Measurements from ENCODE around the gene DOHH. TPM values are rescaled to one million over a fixed set of nuclear protein-coding genes. Genes with fewer than 3 reads are reported as not detected.

DOHH gene
- total RNA-seq, 2 donors from 2014 or later, result 12.3 to 13.5 TPM

DNA sequence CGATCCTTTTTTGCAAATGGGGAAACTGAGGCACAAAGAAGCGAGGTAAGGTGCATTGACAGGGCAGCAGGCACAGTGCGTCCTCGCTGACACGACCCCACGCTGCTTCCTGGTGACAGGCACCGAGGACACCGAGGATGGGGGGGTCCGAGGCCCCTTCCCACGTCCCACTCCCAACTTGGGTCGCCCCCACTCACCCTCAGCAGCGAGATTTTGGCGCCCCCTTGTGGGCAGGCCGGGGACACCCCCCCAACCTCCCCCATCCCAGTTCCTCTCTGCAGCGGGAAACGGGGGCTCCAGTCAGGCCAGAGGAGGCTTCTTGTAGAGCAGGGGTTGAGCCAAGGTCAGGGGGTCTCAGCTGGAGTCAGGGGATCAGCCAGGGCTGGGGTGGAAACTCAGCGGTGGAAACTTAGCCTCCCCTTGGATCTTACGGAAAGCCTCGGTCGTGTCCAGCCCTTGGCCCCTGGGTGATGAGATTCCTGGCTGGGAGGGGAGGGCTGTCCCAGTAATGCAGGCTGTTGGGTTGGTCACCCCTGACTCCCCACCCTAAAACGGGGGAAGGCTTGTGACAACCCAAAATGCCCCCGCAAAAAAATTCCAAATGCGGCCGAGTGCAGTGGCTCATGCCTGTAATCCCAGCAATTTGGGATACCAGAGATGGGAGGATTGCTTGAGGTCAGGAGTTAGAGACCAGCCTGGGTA, 28.4 kb downstream of the DOHH start:
- H3K4me3 Mint-ChIP-seq, result no peak overlapping the region
- H3K27ac Mint-ChIP-seq, result no peak overlapping the region
- peaks cover 0 to 2% of the 10 kb centered on the region in 2 donors for H3K9me3 Mint-ChIP-seq
- ATAC-seq (replicated peaks in 1 of 2), result peak; percentile 46 to 52
- H3K27me3 Mint-ChIP-seq (ENCODE audit: low read depth), result no peaks in the 10 kb centered on the region
- H3K4me1 Mint-ChIP-seq (ENCODE audit: low read depth), result no peaks in the 10 kb centered on the region
- DNase-seq, result peak; percentile 36 to 59
- H3K36me3 Mint-ChIP-seq (ENCODE audit: insufficient read depth in 2 of 2), result no peaks in the 10 kb centered on the region

DNA sequence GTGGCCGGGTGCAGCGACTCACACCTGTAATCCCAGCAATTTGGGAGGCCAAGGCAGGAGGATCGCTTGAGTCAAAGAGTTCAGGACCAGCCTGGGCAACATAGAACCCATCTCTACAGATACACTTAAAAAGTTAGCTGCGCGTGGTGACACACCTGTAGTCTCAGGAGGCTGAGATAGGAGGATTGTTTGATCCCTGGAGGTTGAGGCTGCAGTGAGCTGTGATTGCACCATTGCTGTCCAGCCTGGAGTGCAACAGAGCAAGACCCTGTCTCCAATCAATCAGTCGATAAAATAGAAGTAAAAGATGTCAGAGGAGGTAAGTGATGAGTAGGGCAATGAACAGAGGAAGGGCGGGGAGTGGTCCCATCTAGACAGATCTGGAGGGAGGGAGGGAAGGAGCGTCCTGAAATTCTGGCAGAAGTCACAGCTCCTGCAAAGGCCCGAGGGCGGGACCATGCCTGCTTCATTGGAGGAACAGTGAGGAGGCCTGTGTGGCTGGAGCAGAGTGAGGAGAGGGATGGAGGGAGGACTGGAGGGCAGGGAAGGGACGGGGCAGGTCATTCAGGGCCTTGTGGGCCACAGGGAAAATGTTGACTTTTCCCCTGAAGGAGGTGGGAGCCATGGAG, 29.9 kb downstream of the DOHH start:
- DNase-seq (no peak), ATAC-seq (replicated peaks in 1 of 2) (peak in 1 of 2 donors; percentile 14)
- Mint-ChIP-seq H3K27ac (no peak overlapping the region), H3K27me3 (ENCODE audit: low read depth) (no peaks in the 10 kb centered on the region), H3K9me3 (peaks cover 0 to 2% of the 10 kb centered on the region in 2 donors), H3K4me1 (ENCODE audit: low read depth) (no peaks in the 10 kb centered on the region), H3K36me3 (ENCODE audit: insufficient read depth in 2 of 2) (no peaks in the 10 kb centered on the region), H3K4me3 (no peak overlapping the region)

DNA sequence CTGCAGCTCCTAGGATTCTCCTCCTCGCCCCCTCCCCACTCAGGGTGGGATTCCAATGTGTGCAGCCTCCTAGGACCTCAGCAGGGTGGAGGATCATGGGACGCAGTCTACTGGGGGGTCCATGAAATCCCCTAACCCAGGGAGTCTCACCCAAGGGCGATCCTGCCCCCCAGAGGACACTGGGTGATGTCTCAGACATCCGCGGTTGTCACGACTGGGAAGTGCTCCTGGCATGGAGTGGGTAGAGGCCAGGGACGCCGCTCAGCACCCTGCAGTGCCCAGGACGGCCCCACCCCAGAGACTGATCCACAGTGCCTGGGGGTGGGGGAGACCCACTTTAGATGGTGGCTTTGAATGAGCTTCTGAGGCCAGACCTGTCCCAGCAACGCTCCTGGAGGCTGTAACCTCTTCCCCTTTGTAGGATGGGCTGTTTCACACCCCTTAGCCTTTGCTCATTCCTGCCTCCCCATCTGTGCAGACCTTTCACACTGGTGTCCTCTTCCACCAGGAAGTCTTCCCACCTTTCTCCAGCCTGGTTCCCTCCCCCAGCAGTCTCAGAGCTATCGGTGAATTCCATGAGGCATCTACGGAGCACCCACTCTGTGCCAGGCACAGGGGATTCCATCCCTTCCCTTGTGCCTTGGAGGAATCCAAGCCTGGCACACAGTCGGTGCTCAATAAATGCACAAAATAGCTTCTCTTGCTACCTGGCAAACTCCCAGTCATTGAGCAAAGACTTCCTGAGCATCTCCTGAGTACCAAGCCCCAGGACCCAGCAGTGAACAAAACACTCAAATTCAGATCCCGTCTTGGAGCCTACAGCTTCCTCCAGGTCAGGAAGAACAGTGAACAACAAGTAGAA, 30.6 kb downstream of the DOHH start:
- no peaks in the 10 kb centered on the region for H3K27me3 Mint-ChIP-seq (ENCODE audit: low read depth)
- H3K4me3 Mint-ChIP-seq, result no peak overlapping the region
- H3K9me3 Mint-ChIP-seq, result peaks cover 0 to 2% of the 10 kb centered on the region in 2 donors
- ATAC-seq (replicated peaks in 1 of 2) (peak in 1 of 2 donors; percentile 16), DNase-seq (no peak)
- no peaks in the 10 kb centered on the region for H3K36me3 Mint-ChIP-seq (ENCODE audit: insufficient read depth in 2 of 2)
- H3K27ac Mint-ChIP-seq, result no peak overlapping the region
- no peaks in the 10 kb centered on the region for H3K4me1 Mint-ChIP-seq (ENCODE audit: low read depth)

DNA sequence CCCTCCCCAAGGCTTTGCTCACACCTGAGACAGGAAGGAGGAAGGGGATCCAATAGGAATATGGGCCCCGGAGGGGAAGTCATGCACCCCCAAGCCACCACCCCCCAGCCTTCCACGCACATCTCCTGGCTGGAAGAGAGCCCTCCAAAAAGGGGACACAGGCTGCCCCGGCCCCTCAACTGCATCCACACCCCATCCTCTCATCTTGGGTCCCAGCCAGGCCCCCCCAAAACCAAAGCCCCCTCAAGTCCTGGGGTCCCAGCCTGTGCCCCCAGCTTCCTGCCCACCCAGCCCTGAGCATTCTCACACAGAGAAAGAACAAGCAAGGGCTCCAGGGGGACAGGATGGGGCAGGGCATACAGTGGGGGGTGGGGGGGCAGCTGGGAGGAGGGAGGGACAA, 32.3 kb downstream of the DOHH start:
- ATAC-seq (replicated peaks in 1 of 2), result no peak
- peaks cover 0 to 2% of the 10 kb centered on the region in 2 donors for H3K9me3 Mint-ChIP-seq
- H3K4me3 Mint-ChIP-seq, result no peak overlapping the region

DNA sequence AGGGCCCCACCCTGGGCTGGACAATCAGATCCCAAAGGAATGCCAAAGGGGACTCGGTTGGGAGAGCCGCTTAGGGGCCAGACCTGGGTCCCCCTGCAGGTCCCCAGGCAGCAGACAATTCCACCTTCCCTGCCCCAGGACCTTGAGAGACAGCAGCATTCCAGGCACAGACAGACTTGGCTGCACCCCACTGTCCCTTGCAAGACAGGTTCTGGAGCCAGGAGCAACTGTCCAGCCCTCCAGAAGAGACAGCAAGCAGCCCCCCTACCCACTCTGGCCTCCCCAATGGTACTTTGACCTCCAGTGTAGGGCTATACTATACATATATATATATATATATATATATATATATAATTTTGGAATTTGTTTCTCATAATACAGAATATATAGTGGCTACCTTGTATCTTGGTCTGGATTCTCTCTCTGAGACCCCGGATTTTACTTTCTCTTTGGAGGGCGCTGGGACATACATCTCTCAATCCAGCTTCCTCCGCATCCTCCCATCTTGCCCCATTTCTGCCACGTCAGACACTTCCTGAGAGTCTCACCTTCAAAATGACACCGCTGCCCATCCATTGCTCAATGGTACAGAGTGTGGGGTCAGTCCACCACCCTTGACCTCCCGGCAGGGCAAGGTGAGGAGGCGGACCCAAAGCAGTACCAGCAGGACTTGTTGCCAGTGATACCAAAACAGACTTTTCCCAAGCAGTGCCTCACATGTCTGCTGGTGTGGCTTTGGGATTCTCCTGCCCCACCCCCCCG, 32.9 kb downstream of the DOHH start:
- Mint-ChIP-seq H3K27ac (no peak overlapping the region), H3K36me3 (ENCODE audit: insufficient read depth in 2 of 2) (no peaks in the 10 kb centered on the region), H3K4me3 (no peak overlapping the region), H3K27me3 (ENCODE audit: low read depth) (no peaks in the 10 kb centered on the region), H3K4me1 (ENCODE audit: low read depth) (no peaks in the 10 kb centered on the region), H3K9me3 (peaks cover 0 to 2% of the 10 kb centered on the region in 2 donors)
- ATAC-seq (replicated peaks in 1 of 2), result no peak
- no peak for DNase-seq

More for the DNA sequence above, 32.3 kb downstream of the DOHH start:
- DNase-seq, result no peak
- H3K27me3 Mint-ChIP-seq (ENCODE audit: low read depth), result no peaks in the 10 kb centered on the region
- H3K27ac Mint-ChIP-seq, result no peak overlapping the region
- H3K36me3 Mint-ChIP-seq (ENCODE audit: insufficient read depth in 2 of 2), result no peaks in the 10 kb centered on the region
- H3K4me1 Mint-ChIP-seq (ENCODE audit: low read depth), result no peaks in the 10 kb centered on the region

DNA sequence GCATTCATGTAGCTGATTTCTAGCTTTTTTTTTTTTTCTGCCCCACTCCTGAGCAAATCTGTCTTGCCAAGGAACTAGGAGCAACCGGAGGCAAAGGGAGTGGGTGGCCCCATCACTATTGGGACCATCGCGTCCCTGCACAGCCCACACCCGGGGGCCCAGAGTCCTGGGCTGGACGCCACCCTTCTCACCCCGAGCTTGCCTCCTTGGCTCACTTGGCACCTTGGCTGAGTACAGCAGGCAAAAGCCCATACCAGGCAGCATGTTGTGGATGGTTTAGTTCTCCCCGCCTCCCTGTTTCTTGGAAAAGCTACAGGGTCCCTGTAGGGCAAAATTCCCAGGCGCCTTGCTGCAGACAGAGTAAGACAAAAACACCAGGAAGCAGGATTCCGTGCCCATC, 33.8 kb downstream of the DOHH start:
- no peaks in the 10 kb centered on the region for H3K36me3 Mint-ChIP-seq (ENCODE audit: insufficient read depth in 2 of 2)
- H3K27me3 Mint-ChIP-seq (ENCODE audit: low read depth), result no peaks in the 10 kb centered on the region
- H3K4me3 Mint-ChIP-seq, result no peak overlapping the region
- H3K4me1 Mint-ChIP-seq (ENCODE audit: low read depth), result no peaks in the 10 kb centered on the region
- no peak overlapping the region for H3K27ac Mint-ChIP-seq
- DNase-seq (no peak), ATAC-seq (replicated peaks in 1 of 2) (no peak)
- H3K9me3 Mint-ChIP-seq, result peaks cover 0 to 2% of the 10 kb centered on the region in 2 donors

DNA sequence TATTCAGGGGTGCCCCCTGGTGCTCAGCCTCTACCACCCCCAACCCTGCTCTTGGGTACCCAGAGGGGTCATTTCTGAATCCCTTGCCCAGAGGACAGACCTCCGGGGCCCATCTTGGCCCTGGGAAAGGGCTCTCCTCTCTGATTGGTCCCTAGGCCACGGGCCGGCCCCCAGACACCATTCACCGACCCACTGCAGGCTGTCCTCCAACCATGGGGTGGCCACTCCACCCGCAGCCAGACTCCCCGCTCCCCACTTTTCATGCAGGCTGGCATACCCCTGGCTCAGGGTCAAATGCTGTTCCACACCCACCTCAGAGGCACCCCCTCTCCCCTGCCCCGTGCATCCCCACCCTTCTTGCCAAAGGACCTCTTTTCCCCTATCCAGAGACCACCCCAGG, 34.9 kb downstream of the DOHH start:
- Mint-ChIP-seq H3K36me3 (ENCODE audit: insufficient read depth in 2 of 2) (no peaks in the 10 kb centered on the region), H3K27ac (no peak overlapping the region), H3K27me3 (ENCODE audit: low read depth) (no peaks in the 10 kb centered on the region), H3K4me1 (ENCODE audit: low read depth) (no peaks in the 10 kb centered on the region), H3K4me3 (no peak overlapping the region), H3K9me3 (peaks cover 0 to 2% of the 10 kb centered on the region in 2 donors)
- DNase-seq (no peak), ATAC-seq (replicated peaks in 1 of 2) (peak in 1 of 2 donors; percentile 9)

DNA sequence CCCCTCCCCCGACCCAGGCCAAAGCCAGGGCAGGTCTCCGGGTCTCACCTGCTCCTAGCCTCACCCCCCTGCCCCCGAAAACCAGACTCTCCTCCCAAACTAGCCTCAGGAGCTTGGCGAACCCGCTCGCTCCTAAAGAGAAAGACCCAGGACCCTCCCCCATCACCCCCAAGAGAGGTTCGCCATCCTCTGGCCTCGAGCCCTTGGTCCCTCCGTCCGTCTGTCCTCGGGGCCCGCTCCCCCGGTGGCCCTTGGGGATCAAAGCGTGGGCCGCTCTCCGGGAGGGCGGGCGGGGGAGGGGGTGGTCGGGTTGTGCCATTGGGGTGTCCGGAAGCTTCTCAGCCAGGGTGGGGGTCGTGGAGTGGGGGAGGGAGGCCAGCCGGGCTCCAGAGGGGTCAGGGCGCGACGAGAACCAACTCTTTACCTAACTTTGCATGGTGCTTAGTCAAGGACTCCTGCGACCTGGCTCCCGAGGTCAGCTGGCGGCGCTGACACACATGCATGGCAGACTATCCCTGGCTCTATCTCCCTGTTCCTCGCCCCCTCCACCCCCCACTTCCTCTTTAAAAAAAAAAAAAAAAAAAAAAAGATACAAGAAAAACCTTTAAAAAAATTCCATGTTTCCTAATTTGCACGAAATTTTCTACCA, 35.8 kb downstream of the DOHH start:
- H3K36me3 Mint-ChIP-seq (ENCODE audit: insufficient read depth in 2 of 2), result no peaks in the 10 kb centered on the region
- ATAC-seq (replicated peaks in 1 of 2), result no peak
- peaks cover 0 to 2% of the 10 kb centered on the region in 2 donors for H3K9me3 Mint-ChIP-seq
- no peak overlapping the region for H3K27ac Mint-ChIP-seq
- no peak overlapping the region for H3K4me3 Mint-ChIP-seq
- no peaks in the 10 kb centered on the region for H3K27me3 Mint-ChIP-seq (ENCODE audit: low read depth)
- DNase-seq, result no peak
- no peaks in the 10 kb centered on the region for H3K4me1 Mint-ChIP-seq (ENCODE audit: low read depth)

DNA sequence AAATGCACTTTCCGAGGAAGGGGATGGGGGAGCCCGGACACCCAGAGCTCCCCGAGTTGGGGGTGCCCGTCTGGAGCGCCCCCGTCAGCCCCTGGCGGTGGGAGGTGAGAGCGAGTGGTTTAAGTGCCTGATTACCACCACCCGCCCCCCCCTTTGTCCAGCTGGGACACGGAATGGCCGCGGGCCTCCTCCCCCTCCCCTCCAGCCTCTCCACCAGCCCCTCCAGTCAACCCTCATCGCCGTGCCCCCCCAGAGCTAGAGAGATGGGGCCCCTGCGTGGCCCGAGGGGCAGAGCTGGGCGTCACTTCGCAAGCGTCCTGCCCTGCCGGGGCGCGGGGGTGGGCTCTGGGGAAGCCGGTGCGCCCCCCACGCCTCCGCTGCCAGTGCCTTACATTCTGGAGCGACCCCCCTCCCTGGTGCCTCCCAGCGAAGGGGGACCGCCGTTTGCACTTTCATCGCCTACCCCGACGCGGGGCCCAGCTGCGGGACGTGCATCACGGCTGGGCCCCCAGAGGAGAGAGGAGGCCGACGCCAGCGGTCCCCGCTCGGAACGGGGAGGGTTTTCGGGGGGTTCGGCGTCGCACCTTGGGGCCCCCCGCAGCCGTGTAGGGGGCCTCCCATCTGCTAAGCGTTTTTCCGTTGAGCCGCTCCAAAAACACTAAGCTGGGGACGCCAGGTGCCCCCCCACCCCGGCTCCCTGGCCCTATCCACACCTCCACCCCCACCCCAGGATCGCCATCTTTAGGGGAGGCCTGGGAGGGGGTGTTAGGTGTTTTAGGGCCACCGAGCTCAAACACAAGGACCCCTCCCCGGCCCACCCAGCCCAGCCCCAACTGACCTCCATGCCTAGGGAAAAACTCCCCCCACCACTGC, 36.5 kb downstream of the DOHH start:
- Mint-ChIP-seq H3K36me3 (ENCODE audit: insufficient read depth in 2 of 2) (no peaks in the 10 kb centered on the region), H3K4me1 (ENCODE audit: low read depth) (no peaks in the 10 kb centered on the region), H3K27me3 (ENCODE audit: low read depth) (no peaks in the 10 kb centered on the region), H3K9me3 (peaks cover 0 to 2% of the 10 kb centered on the region in 2 donors), H3K27ac (no peak overlapping the region), H3K4me3 (no peak overlapping the region)
- ATAC-seq (replicated peaks in 1 of 2) (no peak), DNase-seq (no peak)

DNA sequence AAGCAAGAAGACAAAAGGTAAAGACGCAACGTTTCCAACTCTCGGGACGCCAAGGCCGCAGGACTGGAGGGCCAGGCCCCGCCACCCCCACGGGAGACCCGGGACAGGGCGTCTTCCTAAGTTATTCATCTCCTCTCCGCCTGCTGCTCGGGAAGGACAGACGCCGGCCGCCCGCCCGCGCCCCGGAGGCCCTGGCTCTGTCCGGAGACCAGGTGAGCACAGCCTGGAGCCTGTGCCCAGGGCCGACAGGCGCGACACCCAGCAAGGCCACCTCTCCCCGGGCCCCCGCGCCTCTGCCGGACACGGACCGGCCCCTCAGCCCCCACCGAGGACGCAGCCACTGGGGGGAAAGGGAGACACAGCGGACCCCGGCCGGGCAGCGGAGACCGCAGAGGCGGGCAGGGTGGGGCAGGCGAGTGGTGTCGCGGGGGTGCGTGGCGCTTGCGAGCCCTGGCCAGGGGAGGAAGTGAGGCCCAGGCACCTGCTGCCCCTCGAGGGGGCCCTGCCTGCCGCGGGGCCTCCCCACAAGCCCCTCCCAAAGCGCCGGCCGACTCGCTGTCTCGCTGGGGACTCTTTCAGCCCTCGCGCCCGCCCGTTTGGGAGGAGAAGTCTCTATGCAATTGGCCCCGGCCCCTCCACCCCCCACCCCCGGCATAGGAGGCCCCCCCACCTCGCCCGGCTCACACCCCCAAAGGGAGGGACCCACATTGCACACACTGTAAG, 37.3 kb downstream of the DOHH start:
- DNase-seq, result no peak
- H3K4me3 Mint-ChIP-seq, result no peak overlapping the region
- ATAC-seq (replicated peaks in 1 of 2), result no peak
- no peaks in the 10 kb centered on the region for H3K4me1 Mint-ChIP-seq (ENCODE audit: low read depth)
- H3K27me3 Mint-ChIP-seq (ENCODE audit: low read depth), result no peaks in the 10 kb centered on the region
- H3K9me3 Mint-ChIP-seq, result peaks cover 0 to 2% of the 10 kb centered on the region in 2 donors
- no peaks in the 10 kb centered on the region for H3K36me3 Mint-ChIP-seq (ENCODE audit: insufficient read depth in 2 of 2)
- H3K27ac Mint-ChIP-seq, result no peak overlapping the region

DNA sequence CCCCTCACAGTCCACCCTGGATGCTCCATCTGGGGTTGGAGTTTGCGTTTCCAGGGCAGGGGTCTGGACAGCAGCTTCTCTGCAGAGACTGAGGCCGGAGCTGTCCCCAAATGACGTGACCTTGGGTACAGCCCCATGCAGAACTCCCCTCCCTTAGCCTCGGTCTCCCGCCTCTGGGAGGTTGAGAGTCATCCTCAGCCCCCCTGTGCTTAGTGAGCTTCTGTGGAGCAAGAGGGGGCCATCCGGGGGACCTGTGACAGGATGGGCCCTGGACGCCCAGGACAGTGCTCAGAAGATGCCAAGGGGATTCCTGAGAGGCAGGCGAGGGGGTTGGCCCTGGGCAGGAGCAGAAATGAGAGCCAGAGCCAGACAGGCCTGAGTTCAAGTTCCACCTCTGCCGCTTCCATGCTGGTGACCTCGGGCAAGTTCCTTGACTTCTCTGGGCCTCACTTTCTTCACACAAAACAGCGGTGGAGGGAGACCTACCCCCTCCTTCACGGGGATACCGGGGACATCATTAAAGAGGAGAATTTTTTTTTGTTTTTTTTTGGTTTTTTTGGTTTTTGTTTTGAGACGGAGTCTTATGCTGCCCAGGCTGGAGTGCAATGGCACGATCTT, 40.4 kb downstream of the DOHH start:
- no peaks in the 10 kb centered on the region for H3K9me3 Mint-ChIP-seq
- ATAC-seq (replicated peaks in 1 of 2), result no peak
- H3K36me3 Mint-ChIP-seq (ENCODE audit: insufficient read depth in 2 of 2), result no peaks in the 10 kb centered on the region
- H3K27me3 Mint-ChIP-seq (ENCODE audit: low read depth), result no peaks in the 10 kb centered on the region
- H3K4me1 Mint-ChIP-seq (ENCODE audit: low read depth), result no peaks in the 10 kb centered on the region
- no peak overlapping the region for H3K4me3 Mint-ChIP-seq
- DNase-seq, result no peak
- H3K27ac Mint-ChIP-seq, result no peak overlapping the region

Data from activated T-cell treated with anti-CD3 and anti-CD28 coated beads, Interleukin-2, amount 50 U/mL, for 72 hours (primary cell).